ENCODE data around the gene BBOX1.

The BBOX1 gene

DNA sequence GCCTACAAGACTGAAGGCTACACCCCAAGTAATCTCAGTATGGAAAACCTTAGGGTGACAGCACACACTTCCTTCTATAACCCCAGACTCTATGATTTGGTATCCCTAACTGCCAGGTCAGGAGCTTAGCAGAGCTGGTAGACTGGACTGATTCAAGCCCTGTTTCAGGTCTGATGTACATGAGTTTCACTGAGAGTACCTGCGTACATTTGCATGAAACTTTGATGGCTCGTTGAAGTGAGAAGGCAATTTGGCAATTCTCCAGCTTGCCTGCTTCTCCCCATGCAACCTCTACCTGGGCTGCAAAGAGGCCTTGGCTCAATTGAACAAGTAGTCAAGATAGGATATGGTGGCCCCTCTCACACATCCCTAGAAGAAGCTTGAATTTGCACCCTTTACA, 36.5 kb upstream of the BBOX1 start:
- DNase-seq (ENCODE audit: insufficient read length, low spot score) (no peak), FAIRE-seq (no peak)
- TF ChIP-seq POU2F2 (IDR thresholded peaks at IDR 0.05; ENCODE audit: low read depth, low read length), result no peak
- no peak for TF ChIP-seq TAF1 (IDR thresholded peaks at IDR 0.05; ENCODE audit: low read depth, low read length)
- TF ChIP-seq POLR2A (IDR thresholded peaks at IDR 0.05; ENCODE audit: low read depth, low read length), result no peak
- no peak for TF ChIP-seq POLR2AphosphoS5 (IDR thresholded peaks at IDR 0.05; ENCODE audit: low read depth, low read length)
- TF ChIP-seq SPI1 (IDR thresholded peaks at IDR 0.05; ENCODE audit: low read depth, low read length), result no peak
- TF ChIP-seq PAX5 (IDR thresholded peaks at IDR 0.05; ENCODE audit: insufficient read depth, low read length, severe bottlenecking), result no peak

DNA sequence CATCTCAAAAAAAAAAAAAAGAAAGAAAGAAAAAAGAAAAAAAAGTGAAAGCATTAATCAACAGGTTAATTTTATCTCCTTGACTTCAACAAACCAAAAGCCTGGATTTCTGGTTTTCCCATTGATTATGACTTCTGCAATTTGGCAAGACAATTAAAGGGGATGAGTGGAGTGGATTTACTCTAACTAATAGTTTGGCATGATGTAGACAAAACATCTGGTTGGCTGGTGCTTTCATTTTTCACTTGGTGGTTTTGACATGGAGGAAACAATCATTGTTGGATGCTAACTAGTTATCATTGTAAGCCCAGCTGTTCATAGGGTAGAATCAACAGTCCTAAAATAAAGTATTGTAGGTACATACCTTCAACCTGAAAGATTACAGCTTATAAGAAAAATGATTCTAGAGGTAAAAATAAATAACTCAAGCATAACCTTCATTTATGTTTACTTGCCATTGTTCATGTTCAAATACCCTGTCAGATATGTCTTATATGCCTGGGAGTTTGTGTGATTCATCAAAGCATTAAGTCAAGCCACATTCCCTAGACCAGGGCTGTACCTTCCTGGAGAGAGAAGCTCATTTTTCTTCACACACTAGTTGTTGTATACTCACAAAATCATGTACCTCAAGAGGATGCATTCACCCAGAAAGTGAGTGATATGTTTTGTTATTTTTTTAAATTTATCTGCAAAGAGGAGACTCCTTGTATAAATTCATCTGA, 31.6 kb upstream of the BBOX1 start:
- TF ChIP-seq TAF1 (IDR thresholded peaks at IDR 0.05; ENCODE audit: low read depth, low read length) (no peak), PAX5 (IDR thresholded peaks at IDR 0.05; ENCODE audit: insufficient read depth, low read length, severe bottlenecking) (no peak), POU2F2 (IDR thresholded peaks at IDR 0.05; ENCODE audit: low read depth, low read length) (no peak), POLR2A (IDR thresholded peaks at IDR 0.05; ENCODE audit: low read depth, low read length) (no peak), SPI1 (IDR thresholded peaks at IDR 0.05; ENCODE audit: low read depth, low read length) (no peak), POLR2AphosphoS5 (IDR thresholded peaks at IDR 0.05; ENCODE audit: low read depth, low read length) (no peak)
- no peak for FAIRE-seq
- no peak for DNase-seq (ENCODE audit: insufficient read length, low spot score)

DNA sequence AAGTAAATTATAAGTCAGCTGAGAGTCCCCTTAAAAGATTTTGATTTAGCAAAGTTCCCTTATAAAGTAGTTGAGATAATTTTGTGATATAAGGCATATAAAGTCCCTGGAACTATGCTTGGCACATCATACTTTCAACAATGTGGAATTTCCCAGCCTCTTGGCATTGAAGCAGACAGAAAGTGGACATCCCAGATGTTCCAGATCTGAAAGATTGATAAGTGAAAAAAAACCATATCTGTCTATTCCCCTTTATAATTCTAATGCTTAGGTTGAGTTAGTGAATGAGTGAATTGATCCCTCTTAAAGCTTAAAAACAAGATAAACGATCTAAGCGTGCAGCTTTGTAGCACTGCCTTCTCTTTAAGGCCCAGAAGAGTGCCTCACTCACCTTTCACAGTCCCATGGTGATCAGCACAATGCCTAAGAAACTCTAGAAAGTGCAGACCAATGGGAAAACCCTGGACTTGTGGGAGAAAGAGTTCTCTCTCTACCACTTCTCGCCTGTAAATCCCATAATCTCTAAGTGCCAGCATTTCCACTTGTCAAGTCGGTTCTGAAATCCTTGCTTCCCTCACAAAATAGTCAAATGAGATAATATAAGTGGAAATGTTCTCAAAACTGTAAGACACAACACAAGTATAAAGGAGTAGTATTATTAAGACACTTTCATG, 28.9 kb upstream of the BBOX1 start:
- DNase-seq (ENCODE audit: insufficient read length, low spot score), result no peak
- no peak for TF ChIP-seq POU2F2 (IDR thresholded peaks at IDR 0.05; ENCODE audit: low read depth, low read length)
- FAIRE-seq, result no peak

DNA sequence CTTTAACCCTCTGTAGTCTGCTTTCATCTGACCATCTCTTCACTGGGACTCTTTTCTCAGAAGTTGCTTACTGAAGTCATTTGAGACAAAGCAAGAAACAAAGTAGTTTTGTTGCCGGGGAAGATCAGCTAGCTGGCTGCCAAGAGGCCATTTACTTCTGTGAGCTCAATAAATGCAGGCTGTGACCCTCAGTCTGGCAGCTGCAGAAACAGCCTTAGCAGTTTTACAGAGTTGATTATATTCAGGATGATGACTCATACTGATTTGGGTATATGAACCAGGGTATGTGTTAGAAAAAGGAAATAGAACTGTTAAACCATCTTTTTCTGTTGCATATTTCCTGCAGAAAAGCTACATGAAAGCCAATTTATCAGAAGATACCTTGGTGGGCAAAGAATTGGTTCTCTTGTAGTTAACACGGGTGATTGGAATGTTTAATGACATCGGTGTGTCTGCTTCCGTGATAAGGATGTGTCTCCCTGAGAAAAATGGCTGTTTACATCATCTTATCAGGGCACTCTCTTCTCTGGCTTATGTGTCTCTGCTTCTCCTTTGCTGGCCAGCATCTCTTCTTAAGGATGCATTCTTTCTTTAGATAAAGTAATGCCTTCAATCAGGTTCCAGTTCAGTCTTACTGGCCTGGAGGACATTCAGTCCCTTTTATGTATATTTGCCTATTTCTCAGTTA, 28.2 kb upstream of the BBOX1 start:
- TF ChIP-seq POLR2AphosphoS5 (IDR thresholded peaks at IDR 0.05; ENCODE audit: low read depth, low read length) (no peak), POU2F2 (IDR thresholded peaks at IDR 0.05; ENCODE audit: low read depth, low read length) (no peak)
- DNase-seq (ENCODE audit: insufficient read length, low spot score) (no peak), FAIRE-seq (no peak)

DNA sequence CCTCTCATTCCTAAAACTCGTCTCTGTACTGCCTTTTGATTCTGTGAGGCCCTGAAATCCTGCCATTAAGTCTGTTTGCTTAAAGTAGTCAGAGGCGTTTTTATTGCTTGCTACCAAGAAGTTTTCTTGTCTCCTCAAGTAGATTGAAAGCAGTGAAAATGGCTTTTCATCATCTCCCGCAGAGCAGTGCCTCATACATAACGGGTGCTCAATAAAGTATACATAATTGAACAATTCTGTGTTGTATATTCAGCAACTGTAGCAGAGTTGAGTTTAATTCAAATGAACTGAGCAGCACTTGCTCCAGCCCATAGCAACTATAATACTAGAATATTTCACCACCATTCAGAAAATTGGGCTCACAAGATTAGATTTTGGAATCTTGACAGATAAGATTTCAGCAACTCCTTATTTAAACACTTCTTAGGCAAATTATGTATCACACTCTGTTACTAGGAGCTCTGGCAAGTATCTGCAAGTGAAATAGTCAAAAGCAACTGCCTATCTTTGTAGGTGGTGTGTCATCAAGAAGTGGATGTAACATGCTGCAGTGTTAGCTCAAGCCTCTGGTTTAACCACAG, 26.7 kb upstream of the BBOX1 start:
- FAIRE-seq, result no peak
- DNase-seq (ENCODE audit: insufficient read length, low spot score), result no peak
- TF ChIP-seq POLR2AphosphoS5 (IDR thresholded peaks at IDR 0.05; ENCODE audit: low read depth, low read length) (no peak), POLR2A (IDR thresholded peaks at IDR 0.05; ENCODE audit: low read depth, low read length) (no peak), TAF1 (IDR thresholded peaks at IDR 0.05; ENCODE audit: low read depth, low read length) (no peak), POU2F2 (IDR thresholded peaks at IDR 0.05; ENCODE audit: low read depth, low read length) (no peak), SPI1 (IDR thresholded peaks at IDR 0.05; ENCODE audit: low read depth, low read length) (no peak), PAX5 (IDR thresholded peaks at IDR 0.05; ENCODE audit: insufficient read depth, low read length, severe bottlenecking) (no peak)

DNA sequence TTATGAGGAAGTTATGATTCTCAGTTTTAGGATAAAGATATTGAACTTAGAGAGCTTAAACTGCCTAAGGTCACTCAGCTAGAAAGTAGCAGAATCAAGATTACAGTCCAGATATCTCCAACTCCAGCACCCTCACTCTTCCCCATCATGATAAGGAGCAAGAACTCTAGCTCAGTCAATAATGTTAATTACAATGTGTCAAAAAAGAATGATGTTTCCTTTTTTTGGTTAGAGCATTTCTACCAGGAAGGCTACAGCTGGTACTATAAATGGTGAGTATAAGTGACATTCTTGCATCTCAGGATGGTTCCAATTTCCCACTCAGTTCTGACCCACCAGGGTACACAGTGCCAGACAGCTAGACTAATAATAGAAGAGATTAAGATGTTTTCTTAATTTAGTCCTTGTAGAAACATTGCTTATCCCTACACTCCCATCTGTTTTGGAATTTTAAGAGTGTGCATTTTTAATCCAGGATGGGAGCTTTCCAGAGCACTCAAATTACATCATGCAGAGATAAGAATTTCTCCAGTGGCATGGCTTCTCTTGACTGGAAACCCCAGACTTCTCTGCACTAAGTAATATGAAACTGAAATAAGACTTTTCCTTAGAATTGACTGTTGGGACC, 21.6 kb upstream of the BBOX1 start:
- DNase-seq (ENCODE audit: insufficient read length, low spot score) (no peak), FAIRE-seq (no peak)
- TF ChIP-seq TAF1 (IDR thresholded peaks at IDR 0.05; ENCODE audit: low read depth, low read length) (no peak), POLR2AphosphoS5 (IDR thresholded peaks at IDR 0.05; ENCODE audit: low read depth, low read length) (no peak), SPI1 (IDR thresholded peaks at IDR 0.05; ENCODE audit: low read depth, low read length) (no peak), POLR2A (IDR thresholded peaks at IDR 0.05; ENCODE audit: low read depth, low read length) (no peak), POU2F2 (IDR thresholded peaks at IDR 0.05; ENCODE audit: low read depth, low read length) (no peak), PAX5 (IDR thresholded peaks at IDR 0.05; ENCODE audit: insufficient read depth, low read length, severe bottlenecking) (no peak)

DNA sequence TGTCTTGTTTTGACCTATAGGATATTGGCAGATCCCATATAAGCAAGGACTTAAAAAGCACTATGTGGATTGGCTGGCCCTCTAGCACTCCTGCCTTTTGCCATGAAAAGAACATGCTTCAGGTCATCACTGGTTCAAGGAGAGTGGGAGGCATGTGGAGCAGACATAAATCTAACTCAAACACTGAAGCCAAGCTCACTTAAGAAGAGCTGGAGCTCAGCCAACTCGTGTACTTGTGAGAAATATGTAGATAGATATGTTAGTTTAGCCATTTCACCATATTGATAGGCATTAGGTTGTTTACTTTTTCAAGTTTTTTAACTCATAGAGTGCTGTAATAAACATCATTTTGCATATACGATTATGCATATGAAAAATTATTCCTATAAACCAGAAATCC, 19.9 kb upstream of the BBOX1 start:
- DNase-seq (ENCODE audit: insufficient read length, low spot score) (no peak), FAIRE-seq (no peak)
- TF ChIP-seq POLR2A (IDR thresholded peaks at IDR 0.05; ENCODE audit: low read depth, low read length), result no peak
- TF ChIP-seq PAX5 (IDR thresholded peaks at IDR 0.05; ENCODE audit: insufficient read depth, low read length, severe bottlenecking), result no peak
- no peak for TF ChIP-seq POLR2AphosphoS5 (IDR thresholded peaks at IDR 0.05; ENCODE audit: low read depth, low read length)
- TF ChIP-seq SPI1 (IDR thresholded peaks at IDR 0.05; ENCODE audit: low read depth, low read length), result no peak
- no peak for TF ChIP-seq TAF1 (IDR thresholded peaks at IDR 0.05; ENCODE audit: low read depth, low read length)
- no peak for TF ChIP-seq POU2F2 (IDR thresholded peaks at IDR 0.05; ENCODE audit: low read depth, low read length)

DNA sequence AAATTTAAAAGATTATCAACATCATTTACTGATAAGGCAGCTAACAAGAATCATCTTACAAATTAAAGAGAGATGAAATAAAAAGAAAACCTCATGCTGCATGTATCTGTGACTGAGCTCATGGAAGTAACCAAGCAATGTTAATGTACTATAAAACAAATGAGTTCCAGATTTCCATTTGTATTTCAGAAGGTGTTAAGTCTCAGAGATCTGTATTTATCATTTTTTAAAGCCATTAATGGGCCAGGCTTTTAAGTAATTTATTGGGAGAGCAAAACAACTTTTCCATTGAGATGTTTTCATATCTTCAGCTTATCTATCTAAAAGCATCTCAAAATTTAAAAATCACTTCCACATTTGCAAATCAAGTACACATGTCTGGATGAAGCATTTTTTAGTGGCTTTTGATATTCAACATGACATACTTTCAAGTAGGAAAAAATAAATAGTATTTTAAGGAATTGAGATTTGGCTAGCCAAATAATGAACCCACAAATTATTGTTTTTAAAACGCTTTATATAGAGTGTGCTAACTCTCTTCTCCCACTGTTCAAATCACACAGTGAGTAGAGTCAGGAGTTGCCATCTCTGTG, 17.9 kb upstream of the BBOX1 start:
- DNase-seq (ENCODE audit: insufficient read length, low spot score), result no peak
- FAIRE-seq, result no peak
- no peak for TF ChIP-seq PAX5 (IDR thresholded peaks at IDR 0.05; ENCODE audit: insufficient read depth, low read length, severe bottlenecking)
- no peak for TF ChIP-seq POLR2AphosphoS5 (IDR thresholded peaks at IDR 0.05; ENCODE audit: low read depth, low read length)
- no peak for TF ChIP-seq TAF1 (IDR thresholded peaks at IDR 0.05; ENCODE audit: low read depth, low read length)

DNA sequence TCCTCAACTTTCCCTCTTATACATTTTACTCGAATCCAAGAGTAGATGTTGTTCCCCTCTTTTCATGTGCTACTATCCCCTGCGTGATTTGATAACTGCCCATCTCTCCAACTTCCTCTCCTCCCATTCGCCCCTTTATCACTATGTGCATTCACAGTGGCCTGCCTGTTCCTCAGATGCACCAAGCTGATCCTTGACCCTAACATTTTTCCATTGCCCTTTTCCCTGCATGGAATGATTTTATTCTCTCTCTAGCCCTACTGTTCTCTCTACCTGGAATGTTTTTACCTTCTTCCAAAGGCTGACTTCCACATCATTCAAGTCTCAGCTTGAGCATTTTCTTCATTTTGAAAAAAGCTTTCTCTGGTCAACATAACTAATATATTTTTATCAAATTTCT, 15.8 kb upstream of the BBOX1 start:
- DNase-seq (ENCODE audit: insufficient read length, low spot score) (no peak), FAIRE-seq (no peak)
- TF ChIP-seq POLR2A (IDR thresholded peaks at IDR 0.05; ENCODE audit: low read depth, low read length) (no peak), POLR2AphosphoS5 (IDR thresholded peaks at IDR 0.05; ENCODE audit: low read depth, low read length) (no peak), PAX5 (IDR thresholded peaks at IDR 0.05; ENCODE audit: insufficient read depth, low read length, severe bottlenecking) (no peak), TAF1 (IDR thresholded peaks at IDR 0.05; ENCODE audit: low read depth, low read length) (no peak), POU2F2 (IDR thresholded peaks at IDR 0.05; ENCODE audit: low read depth, low read length) (no peak), SPI1 (IDR thresholded peaks at IDR 0.05; ENCODE audit: low read depth, low read length) (no peak)
